DMS53 (cell line): ENCODE data around the gene EPHA3.

Experiments used
- DNase-seq: peaks from one replicate; lab custom pipeline; 2025; lab: John Stamatoyannopoulos, UW

The EPHA3 gene

DNA sequence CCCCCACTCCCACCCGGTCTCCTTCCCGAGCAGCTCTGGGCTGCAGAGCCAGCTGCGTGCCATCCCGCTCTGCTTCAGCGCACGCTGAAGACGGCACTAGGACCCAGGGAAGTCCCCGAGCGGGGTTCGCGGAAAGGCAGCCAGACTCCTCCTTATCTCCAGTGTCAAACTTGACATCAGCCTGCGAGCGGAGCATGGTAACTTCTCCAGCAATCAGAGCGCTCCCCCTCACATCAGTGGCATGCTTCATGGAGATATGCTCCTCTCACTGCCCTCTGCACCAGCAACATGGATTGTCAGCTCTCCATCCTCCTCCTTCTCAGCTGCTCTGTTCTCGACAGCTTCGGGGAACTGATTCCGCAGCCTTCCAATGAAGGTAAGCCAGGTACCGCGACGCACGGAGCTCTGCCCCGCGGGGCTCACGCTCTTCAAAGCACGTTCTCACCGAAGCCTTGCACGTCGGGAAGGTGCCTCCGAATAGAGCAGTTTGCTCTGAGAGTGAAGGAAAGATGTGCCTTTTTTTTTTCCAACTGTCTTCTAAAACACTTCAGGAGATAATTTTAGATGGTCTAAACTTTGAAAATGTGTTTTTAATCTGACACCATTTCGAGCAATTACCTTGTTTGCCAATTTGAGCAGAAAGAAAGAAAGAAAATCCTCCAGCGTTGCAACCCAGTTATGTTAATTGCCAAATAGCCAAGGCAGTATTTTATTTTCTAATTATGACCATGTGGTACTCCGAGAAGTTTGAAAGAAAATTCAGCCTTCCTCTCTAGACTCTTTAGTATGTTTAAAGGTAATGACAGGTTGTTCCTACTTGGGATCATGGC, at the start of gene EPHA3:
TSS of gene EPHA3 (plus strand) at position 161 of the 830 bp plus-strand sequence. CDS start at position 289, 128 bp downstream.
- DNase-seq, result peak; percentile 76

DNA sequence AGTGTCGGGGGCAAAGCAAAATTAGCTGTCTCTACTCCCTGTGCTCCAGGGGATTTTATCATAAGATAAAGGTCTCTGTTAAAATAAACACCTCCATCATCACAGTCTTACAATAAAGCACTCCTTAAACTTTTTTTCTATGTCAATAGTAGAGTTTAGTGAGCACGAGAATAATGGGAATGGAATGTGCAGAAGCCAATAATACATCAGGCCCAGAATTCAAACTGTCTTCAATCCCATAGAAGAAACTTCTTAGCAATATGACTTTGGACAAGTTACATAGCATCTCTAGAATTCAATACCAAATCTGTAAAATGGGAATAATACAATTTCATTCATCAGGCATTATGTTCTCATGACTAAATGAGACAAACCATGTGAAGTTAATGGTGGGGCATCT, 49.0 kb upstream of the EPHA3 start:
- DNase-seq, result no peak

DNA sequence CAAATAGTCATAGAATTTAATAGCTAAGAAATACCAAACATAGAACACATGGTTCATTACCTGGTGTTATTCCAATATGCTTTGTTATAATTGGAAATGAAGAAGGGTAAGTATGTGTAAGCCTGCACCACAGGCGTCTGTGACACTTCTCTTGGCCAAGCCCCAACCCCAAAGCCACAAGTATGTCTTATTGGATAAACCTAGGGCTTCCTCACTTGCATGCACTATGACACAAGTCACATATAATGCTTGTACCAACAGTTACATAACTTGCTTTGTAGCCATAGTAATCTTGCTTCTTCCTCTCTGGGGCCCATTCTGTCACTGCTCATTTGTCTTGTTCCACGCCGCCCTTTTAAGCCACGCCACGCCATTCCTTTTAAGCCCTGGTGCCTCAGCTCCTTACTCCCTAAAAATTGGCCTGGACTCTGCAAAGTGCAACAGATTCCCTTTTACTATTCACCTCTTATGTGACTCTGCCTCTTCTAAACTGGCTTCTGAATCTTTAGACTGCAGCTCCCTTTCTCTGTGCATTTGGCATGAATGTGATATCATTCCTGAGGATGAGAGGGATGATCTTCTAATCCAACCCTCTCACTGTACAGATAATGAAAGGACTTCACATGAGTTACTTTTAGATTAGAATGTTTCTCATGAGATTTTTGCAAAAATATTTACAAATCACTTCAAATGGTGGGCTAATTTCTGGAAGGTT, 48.1 kb upstream of the EPHA3 start:
- no peak for DNase-seq

DNA sequence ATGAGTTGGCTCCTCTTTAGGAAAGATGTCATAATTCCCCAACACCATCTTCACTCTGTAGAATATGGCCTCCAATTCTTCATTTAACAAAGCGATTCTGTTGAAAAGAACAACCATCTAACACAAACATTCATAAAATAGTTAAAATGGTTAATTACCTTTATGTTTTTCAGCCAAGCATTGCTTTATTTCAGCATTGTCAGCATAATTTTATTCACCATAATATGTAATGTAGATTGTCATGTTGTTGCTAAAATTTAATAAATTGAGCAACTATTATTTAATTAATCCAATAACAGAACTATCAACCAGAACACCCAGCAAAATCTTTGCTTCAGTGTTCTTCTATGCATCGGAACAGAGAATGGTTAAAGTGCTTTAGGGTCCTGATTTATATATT, 46.2 kb upstream of the EPHA3 start:
- DNase-seq, result no peak

DNA sequence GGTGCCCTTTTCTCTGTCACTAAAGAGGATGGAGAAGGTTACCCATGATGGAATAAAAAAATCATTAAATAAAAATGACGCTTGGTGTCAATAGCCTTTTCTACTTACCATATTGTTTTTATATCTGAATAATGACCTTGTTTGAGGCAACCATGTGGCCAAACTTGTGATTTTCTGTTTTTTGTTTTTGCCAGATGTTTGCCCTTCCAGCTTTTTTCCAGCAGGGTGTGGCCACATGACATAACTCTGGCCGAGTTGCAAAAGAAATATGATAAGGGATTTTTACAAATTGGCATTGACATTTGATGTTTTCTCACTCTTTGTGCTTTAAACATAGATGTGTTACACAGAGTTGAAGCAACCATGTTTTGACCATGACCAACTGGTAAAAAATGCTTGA, 39.7 kb upstream of the EPHA3 start:
- DNase-seq, result no peak

DNA sequence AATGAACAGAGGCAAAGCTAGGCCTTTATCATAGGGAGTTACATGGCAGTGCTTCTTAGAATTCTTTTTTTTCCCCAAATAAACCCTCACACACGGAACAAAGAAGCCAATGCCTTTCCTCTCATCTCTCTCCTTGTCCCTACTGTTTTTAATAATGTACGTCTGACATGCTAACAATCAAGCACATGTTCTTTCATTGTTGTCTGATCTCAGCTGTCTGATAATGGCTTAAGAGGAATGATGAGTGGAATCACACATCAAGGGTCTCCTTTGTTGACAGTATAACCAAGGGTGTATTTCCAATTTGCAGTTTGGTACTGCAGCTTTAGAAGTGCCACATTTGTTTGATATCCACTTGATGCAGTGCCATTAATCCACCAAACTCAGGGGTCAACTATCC, 34.8 kb upstream of the EPHA3 start:
- no peak for DNase-seq

DNA sequence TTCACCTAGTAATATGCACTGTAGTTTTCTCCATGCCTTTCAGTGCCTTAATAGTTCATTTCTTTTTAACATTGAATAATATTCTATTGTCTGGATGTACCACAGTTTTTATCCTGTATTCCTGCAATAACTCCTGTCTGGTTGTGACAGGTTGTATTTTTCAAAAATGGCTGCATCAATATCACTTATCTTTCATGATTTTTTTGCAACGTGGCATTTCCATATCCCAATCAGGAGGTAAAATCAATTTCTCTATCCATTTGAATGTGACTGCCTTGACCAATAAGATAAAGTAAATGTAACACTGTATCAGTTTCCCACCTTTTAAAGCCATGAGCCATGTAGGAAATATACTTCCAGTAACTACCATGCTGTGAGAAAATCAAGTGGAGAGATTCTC, 27.5 kb upstream of the EPHA3 start:
- DNase-seq, result no peak

DNA sequence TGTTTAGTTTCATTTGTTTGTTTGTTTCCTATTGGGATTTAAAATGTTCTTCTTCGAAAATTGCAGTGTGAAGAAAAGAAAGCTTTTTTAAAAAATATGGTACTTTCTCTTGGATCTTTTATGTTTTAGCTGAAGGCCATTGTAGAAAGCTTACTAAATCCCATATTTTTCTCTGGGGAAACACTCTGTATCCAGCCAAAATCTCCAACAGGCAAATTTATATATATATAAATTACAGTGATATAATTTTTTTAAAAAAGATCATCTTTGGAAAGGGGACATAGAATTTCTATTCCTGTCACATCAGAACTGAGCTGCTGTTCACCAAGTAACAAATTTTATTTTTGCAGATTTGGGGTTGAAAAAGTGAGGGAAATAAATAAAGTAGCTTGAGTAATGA, 19.6 kb upstream of the EPHA3 start:
- no peak for DNase-seq

DNA sequence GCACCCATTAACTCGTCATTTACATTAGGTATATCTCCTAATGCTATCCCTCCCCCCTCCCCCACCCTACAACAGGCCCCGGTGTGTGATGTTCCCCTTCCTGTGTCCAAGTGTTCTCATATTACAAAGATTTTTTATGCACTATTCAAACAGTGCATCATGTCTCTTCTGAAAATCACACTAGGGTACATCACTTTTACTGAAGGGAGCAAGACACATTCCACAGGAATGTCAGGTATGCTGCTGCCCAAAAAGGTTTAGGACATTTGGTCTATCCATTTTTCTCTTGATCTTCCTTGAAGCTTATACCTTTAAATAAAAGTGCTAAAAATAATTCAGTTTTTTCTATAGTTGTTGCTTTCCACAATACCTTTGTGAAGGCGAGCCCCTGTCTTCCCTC, 9.2 kb upstream of the EPHA3 start:
- DNase-seq, result peak; percentile 3

DNA sequence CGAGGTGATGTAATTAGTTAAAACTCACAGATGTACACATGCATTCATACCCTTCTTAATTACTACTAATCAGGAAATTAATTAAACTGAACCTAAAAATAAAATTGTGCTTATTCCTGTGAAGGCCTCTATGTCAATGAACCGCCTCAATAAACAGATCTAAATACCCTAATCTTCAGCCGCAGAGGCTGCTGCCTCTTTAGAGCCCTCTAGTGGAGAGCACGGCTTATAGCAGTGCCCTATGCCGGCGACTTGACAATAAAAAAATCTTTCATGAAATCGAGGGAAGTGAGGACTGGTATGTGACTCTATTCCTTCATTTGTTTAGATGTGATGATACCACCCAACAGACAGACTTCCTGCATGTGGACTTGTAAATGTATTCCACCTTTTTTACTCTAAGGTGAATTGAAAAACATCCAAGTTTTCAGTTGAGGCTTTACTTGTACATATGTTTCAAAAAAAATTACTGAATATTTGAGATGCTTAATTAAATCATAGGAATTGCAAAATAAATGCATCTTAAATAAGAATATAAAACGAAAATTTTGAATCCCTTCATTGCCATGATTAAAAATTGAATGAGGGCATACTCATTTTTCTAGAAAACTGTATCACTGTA, 8.3 kb upstream of the EPHA3 start:
- peak; percentile 63 for DNase-seq

DNA sequence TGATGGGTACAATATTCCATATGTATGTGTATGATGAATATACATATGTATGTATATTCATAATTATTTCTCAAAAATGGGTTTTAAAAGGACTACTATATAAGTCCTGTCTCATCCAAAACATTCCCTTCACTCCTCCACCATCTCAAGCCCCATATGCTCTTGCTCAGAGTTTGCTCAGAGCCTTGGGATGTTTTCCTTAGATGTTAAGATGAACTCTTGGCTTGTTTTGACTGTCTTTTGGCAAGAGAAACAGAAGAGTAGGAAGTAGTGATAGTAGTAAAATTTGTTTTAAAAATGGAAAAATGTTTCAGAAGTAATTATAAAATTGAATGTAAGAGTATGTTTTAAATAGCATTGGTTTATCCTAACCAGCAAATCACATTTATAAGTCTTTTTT, 6.2 kb upstream of the EPHA3 start:
- DNase-seq, result no peak

DNA sequence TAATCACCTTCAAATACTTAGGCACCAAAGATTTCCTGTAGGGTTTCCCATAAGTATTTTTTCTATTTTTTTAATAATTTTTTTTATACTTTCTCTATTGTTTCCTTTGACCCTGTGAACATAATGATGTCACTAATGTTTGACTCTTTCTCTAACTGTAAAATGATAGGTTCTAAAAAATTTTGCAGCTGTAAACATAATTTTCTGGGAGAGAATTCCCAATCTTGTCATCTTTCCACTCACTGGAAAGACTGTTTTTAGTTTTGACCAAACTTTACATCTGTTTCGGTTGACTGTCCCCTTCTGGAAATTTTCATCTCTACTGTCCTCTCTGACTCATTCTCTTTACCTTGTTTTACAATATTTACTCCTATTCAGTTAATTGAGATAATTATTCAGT, 5.5 kb upstream of the EPHA3 start:
- DNase-seq, result no peak

DNA sequence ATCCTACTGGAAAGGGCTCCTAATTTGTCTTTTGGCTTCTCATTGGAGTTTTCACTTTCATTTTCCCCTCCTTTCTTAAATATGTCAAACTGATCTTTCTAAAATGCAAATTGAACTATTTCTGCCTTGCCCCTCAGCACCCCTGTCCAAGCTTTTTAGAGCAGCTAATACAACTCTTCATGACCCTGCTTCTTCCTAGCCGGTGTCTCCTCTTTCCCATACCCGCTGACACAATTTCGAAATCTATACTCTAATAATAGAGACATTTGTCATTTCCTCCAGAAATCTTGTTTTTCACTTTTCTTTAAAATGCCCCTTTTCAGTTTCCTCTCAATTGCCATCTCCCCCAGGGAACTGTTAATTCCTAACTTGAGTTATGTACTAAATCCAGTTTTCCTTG, 2.9 kb upstream of the EPHA3 start:
- no peak for DNase-seq

DNA sequence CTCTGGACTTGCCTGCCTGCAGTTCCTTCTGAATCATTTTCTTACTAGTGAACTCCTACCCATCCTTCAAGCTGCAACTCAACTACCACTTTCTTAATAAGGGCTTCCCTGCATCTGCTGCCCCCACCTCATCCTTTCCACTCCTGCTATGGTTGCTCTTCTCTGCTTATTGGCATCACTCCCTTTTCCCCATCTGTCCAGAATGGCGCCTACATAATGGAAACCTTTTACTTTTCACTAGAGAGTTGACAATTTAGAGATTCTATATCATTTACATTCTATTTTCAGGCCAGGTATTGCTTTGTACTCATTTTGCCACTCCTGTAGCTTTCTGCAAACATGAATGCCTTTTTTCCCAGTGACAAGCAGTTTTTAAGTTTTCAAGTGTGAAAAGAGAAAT, 1.9 kb upstream of the EPHA3 start:
- no peak for DNase-seq

DNA sequence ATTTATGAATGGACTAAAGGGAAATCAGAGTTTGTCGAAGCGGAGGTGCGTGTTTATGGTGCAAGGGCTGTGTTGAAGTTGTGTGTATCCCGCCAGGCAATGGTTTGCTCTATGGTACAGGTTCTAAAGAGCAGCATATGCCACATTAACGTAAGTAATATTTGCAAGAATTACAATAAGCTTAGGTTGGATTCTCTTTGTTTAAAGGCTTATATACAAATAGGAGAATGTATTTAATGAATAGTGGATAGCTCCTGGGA, 800 bp downstream of the EPHA3 start:
- DNase-seq, result peak; percentile 3

DNA sequence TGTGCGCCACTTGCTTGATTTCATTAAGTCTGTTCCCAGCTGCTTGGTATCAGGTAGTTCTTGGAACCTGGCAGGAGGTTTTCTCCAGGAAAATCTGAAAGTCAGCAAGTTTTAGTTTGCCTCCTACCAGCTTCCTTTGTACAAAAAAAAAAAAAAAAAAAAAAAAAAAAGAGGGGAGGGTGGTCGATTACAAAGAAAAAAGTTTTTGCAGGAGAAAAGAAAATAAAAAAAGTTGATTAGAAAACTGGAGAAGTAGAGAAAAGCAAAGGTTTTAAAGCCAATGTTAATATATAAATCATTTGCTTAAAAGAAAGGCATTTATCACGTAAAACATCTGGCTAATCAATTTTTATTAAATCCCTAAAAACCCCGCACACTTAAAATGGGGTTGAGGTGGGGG, 5.9 kb downstream of the EPHA3 start:
- no peak for DNase-seq

DNA sequence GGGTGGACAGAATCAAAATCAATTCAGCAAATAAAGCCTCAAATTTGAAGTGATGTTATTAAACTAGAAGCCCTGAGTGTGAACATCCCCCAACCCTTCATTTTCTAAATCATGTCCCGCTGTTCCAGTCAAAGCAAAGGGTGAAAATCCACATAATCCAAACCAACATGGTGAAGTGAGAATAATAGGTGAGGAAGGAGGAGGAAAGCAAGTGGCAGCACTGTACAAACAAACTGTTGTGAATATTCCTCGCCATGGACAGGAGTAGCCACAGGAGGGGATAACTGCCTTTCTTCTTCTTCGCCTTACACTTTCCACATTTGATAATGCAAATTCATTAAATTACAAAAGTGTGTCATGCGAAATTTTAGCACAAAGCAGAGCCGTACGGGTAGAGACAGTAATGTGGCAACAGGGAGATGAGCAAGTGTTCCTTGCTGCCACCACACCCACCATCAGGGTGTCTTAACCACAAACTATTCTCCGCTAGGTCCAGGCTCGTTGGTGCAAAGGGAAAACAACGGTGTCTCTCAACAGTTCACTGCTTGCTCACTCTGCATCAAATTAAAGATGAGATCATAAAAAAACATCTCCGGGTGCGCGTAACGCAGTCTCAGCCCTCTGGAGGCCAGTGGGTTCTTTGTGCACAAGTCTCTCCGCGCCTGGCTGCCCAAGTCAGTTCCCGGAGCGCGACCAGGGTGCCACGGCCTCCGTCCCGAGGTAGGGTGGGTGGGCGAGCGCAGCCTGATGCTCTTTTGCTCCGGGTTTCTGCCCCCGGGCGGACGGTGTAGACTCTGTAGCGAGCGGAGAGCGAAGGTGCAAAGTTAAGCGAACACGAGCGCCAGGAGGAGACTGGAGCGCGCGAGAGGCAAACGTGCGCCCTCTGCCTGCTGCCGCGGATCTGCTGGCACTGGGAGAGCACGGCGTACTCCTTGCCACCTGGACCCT, 6.7 kb downstream of the EPHA3 start:
- DNase-seq, result peak; percentile 67

DNA sequence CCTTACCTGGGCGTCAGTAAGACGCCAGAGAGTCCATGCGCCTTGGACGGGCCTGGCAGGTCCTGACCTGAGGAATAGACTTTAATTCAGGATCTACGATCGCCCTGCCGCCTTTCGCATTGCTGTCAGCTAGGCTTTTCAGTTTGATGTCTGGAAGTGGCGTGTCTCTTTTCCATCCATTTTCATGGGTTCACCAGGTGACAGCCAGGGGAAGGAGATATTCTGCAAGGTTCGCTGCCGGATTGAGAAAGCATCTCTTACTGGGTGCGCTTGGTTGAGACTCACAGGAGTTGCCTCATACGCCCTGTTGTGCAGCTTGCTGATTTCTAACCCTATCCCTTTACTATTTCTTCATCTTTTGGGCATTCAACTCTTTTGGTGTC, 7.4 kb downstream of the EPHA3 start:
- peak; percentile 49 for DNase-seq

DNA sequence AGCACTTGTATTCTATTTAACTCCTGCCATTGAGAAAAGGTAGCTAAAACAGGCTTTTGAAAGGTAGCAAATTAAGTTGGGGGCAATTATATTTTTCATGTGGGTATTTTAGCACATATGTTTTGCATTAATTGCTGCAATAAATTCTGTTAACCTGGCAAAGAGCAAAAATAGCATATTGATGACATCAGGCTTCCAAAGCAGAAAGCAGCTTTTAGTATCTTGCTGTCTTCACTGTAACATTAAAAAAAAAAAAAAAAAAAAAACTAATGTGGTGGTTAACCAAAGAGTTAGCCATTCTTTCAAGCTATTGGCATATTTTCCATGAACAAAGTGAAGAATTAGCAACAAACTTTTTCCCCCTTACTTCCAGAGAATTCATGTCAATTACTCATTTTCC, 9.1 kb downstream of the EPHA3 start:
- DNase-seq, result no peak

DNA sequence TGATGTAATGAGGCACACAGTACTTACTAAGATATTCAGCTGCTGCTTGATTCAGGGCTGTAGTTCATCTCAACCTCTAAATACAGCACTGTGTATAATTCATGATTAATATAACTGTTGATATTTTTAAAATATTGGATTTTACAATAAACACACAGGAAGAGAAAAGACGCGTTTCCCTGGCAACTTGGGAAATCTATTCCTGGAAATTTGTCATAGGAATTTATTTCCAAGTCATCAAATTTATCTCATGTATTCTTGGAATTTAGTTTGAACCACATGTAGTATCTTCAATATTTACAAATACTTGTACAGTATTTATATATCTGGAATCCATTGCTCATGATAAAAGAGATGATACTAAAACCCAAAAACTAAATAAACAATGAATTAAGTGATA, 30.6 kb downstream of the EPHA3 start:
- no peak for DNase-seq

DNA sequence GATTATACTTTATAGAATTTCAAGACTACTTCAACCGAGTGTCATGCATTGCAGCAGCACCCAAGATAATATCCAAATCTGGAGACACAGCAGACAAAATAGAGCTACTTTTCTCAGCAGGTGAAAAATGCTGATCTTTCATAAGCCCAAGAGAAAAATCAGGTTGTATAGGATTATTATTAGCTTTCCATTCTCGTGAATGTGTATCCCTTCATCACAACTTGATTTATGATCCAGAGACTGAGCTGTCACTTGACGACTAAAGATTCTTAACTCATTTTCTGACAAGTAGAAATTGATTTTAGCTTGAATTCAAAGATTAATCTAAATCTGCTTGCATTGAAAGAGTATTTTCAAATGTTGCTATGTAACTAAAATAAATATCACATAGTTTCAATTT, 32.4 kb downstream of the EPHA3 start:
- DNase-seq, result no peak

DNA sequence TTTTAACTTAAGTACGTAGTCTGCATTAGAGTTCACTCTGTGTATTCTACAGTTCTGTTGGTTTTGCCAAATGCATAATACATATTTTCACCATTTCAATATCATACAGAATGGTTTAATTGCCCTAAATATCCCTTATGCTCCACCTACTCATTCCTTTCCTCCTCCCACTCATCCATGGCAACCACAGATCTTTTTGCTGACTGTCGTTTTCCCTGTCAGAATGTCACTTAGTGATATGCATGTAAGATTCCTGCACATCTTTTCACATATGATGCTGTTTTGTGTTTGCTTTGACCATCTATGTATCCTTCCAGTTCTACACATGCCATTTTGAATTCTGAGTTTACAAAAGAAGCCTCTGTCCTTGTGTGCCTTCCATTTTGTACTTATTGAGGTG, 36.7 kb downstream of the EPHA3 start:
- DNase-seq, result no peak
